ENCODE results near the gene HOXB4.

HOXB4 gene

DNA sequence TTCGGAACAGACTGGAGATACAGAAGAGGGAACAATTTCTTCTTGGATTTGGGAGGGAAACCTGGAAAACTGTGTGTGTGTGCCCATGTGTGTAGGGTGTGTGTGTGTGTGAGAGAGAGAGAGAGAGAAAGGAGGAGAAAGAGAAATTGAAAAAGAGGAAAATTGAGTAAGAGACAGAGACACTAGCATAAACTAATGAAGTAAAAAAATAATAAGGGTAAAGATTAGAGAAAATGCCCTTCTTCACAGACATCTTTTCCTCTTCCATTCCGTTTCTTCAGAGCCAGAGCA is 19.4 kb downstream of the HOXB4 start:
- TF ChIP-seq EZH2phosphoT487 (IDR thresholded peaks at IDR 0.05; ENCODE audit: low read depth), result no peak
- TF ChIP-seq, protein P1, sequence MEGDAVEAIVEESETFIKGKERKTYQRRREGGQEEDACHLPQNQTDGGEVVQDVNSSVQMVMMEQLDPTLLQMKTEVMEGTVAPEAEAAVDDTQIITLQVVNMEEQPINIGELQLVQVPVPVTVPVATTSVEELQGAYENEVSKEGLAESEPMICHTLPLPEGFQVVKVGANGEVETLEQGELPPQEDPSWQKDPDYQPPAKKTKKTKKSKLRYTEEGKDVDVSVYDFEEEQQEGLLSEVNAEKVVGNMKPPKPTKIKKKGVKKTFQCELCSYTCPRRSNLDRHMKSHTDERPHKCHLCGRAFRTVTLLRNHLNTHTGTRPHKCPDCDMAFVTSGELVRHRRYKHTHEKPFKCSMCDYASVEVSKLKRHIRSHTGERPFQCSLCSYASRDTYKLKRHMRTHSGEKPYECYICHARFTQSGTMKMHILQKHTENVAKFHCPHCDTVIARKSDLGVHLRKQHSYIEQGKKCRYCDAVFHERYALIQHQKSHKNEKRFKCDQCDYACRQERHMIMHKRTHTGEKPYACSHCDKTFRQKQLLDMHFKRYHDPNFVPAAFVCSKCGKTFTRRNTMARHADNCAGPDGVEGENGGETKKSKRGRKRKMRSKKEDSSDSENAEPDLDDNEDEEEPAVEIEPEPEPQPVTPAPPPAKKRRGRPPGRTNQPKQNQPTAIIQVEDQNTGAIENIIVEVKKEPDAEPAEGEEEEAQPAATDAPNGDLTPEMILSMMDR (IDR thresholded peaks at IDR 0.05; ENCODE audit: low read depth, low read length), result no peak
- H3K4me1 ChIP-seq (ENCODE audit: low read length), result peaks cover 51% of the 10 kb centered on the region
- no peaks in the 10 kb centered on the region for H4K20me1 ChIP-seq (ENCODE audit: insufficient read depth, low read length)
- H3K79me2 ChIP-seq (ENCODE audit: low read length), result peaks cover 41% of the 10 kb centered on the region
- H3K4me3 ChIP-seq (ENCODE audit: low read length), result no peak overlapping the region
- peaks cover 20% of the 10 kb centered on the region for H3K36me3 ChIP-seq (replicated peaks; ENCODE audit: low read depth, low read length)
- no peak overlapping the region for H3K4me2 ChIP-seq (ENCODE audit: low read length)
- H2AFZ ChIP-seq (ENCODE audit: low read depth, low read length), result no peak overlapping the region
- no peak overlapping the region for H3K27ac ChIP-seq (ENCODE audit: low read length)
- no peaks in the 10 kb centered on the region for H3K9me3 ChIP-seq (ENCODE audit: insufficient read depth, low read length)
- H3K27me3 ChIP-seq (ENCODE audit: low read depth, low read length), result no peaks in the 10 kb centered on the region
- no peak overlapping the region for H3K9ac ChIP-seq (ENCODE audit: low read length)

DNA sequence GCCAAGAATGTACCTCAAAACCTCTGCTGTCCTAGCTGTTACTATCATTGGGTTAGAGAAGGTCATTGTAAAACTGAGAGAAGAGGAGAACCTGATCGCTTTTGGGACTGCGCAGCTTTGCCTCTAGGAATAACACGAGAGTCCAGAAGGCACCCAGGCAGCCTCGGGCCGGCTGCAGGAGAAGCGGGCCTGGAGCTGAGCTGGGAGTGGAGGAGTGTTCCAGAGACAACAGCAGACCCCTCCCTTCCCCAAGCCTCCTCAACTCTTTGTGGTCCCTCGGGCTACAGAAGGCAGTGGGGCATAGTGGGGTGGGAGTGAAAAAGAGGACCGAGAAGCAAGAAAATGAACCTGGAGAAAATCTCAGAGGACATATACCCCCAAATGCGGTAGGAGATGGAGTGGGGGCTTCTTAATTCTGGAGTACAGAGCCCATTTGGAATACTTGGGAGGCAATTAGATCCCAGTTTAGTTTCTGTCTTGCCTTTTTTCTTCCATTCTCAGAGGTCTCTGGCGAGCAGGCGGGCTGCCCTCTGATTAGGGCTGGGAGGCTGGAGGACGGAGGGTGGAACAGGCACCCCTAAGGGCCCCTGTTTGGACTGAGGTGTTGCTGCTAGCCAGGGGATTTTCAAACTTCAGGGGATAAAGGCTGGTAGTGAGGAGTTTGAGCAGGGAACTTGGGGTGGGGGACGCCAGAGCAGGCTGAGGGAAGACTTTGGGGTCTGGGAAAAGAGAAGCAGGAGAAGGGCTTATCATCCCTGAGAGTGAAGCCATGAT is 19.9 kb downstream of the HOXB4 start:
- Histone ChIP-seq H3K9ac (ENCODE audit: low read length) (no peak overlapping the region), H3K4me2 (ENCODE audit: low read length) (no peak overlapping the region), H2AFZ (ENCODE audit: low read depth, low read length) (no peak overlapping the region), H3K9me3 (ENCODE audit: insufficient read depth, low read length) (no peaks in the 10 kb centered on the region), H3K4me3 (ENCODE audit: low read length) (no peak overlapping the region), H3K79me2 (ENCODE audit: low read length) (peaks cover 39% of the 10 kb centered on the region), H3K27ac (ENCODE audit: low read length) (no peak overlapping the region), H3K27me3 (ENCODE audit: low read depth, low read length) (no peaks in the 10 kb centered on the region), H3K36me3 (replicated peaks; ENCODE audit: low read depth, low read length) (peaks cover 16% of the 10 kb centered on the region), H4K20me1 (ENCODE audit: insufficient read depth, low read length) (no peaks in the 10 kb centered on the region), H3K4me1 (ENCODE audit: low read length) (peaks cover 51% of the 10 kb centered on the region)
- TF ChIP-seq, protein P1 (IDR thresholded peaks at IDR 0.05; ENCODE audit: low read depth, low read length), result no peak

DNA sequence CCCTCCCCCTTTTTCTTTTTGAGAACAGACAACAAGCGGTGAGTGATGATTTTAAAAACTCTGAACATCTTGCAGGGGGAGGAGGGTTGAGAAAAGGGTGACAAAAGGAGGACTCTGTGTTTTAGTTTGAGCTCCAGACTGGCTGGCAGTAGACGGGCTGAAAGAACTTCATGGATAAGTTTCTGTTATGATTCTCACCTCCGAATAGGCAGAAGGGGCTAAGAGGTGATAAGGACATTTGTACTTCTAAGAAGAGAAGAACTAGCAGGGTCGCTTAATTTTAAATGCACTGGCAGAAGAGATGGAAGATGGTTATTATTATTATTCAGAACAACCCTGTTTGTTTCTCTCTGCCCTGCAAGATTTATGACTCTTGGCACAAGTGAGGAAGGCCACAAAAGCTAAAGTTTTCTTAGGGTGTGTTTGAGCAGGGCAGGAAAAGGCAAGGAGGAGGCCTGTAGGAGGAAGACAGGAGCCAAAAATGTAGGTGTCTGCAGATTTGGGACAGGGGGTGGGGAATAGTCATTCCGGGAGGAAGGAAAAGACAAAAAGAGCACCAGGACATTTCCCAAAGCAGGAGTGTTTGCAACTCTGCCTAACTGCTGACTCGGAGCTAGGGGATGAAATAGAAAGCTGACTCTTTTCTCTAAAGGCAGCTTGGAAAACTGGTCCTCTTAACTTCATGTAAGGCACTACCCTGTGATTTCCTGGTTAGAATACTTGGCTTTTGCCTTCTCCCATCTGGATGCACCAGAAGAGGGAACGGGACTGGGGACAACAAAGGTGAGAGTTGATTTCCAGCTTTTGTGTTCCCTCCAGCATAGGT is 21.4 kb downstream of the HOXB4 start:
- Histone ChIP-seq H3K79me2 (ENCODE audit: low read length) (peaks cover 36% of the 10 kb centered on the region), H3K9me3 (ENCODE audit: insufficient read depth, low read length) (no peaks in the 10 kb centered on the region), H3K27ac (ENCODE audit: low read length) (no peak overlapping the region; the same call in 1 of the 2 replicates), H4K20me1 (ENCODE audit: insufficient read depth, low read length) (no peaks in the 10 kb centered on the region), H3K4me1 (ENCODE audit: low read length) (peaks cover 49% of the 10 kb centered on the region), H3K36me3 (replicated peaks; ENCODE audit: low read depth, low read length) (peaks cover 13% of the 10 kb centered on the region), H3K4me2 (ENCODE audit: low read length) (peak overlapping the region; percentile 32), H3K9ac (ENCODE audit: low read length) (peak overlapping the region; percentile 48; the same call in 1 of the 2 replicates), H3K4me3 (ENCODE audit: low read length) (no peak overlapping the region), H2AFZ (ENCODE audit: low read depth, low read length) (no peak overlapping the region), H3K27me3 (ENCODE audit: low read depth, low read length) (no peaks in the 10 kb centered on the region)
- TF ChIP-seq, protein P1 (IDR thresholded peaks at IDR 0.05; ENCODE audit: low read depth, low read length), result no peak
- TF ChIP-seq EZH2phosphoT487 (IDR thresholded peaks at IDR 0.05; ENCODE audit: low read depth), result no peak

DNA sequence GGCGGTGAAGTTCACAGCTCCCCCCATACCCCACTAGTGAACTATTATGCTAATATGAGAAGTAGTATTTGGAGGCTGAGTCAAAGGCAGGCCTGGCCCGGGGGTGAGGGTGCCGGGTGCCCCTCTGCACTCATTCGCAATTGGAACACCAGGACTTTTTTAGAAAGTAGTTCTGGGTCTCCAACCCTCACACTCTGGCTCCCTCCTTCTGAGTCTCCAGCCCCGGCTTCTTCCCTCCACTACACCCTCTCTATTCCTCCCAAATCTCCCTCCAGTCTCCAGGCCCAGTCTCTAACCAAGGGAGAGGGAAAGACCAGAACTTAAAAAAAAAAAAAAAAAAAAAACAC is 21.9 kb downstream of the HOXB4 start:
- Histone ChIP-seq H3K4me3 (ENCODE audit: low read length) (peak overlapping the region; percentile 63), H2AFZ (ENCODE audit: low read depth, low read length) (no peak overlapping the region), H3K4me2 (ENCODE audit: low read length) (peak overlapping the region; percentile 32), H3K27ac (ENCODE audit: low read length) (no peak overlapping the region), H4K20me1 (ENCODE audit: insufficient read depth, low read length) (no peaks in the 10 kb centered on the region), H3K4me1 (ENCODE audit: low read length) (peaks cover 47% of the 10 kb centered on the region), H3K9ac (ENCODE audit: low read length) (peak overlapping the region; percentile 48; the same call in 1 of the 2 replicates), H3K79me2 (ENCODE audit: low read length) (peaks cover 34% of the 10 kb centered on the region), H3K36me3 (replicated peaks; ENCODE audit: low read depth, low read length) (peaks cover 13% of the 10 kb centered on the region), H3K27me3 (ENCODE audit: low read depth, low read length) (no peaks in the 10 kb centered on the region), H3K9me3 (ENCODE audit: insufficient read depth, low read length) (no peaks in the 10 kb centered on the region)
- no peak for TF ChIP-seq EZH2phosphoT487 (IDR thresholded peaks at IDR 0.05; ENCODE audit: low read depth)
- TF ChIP-seq, protein P1 (IDR thresholded peaks at IDR 0.05; ENCODE audit: low read depth, low read length), result no peak
